SK-N-SH treated with all-trans-retinoic acid at 6 μM for 48 hours (cell line): ENCODE measurements around the gene ALDOA.

Experiments used
- ARNTL ChIP-seq: fragments of 450-650 bp; formaldehyde crosslinking; IDR thresholded peaks from 2 replicates; pipeline ENCODE4 v1.5.0; 2020; ENCODE audit warnings: low read depth, mild to moderate bottlenecking, moderate library complexity, borderline replicate concordance
- BACH2 ChIP-seq: fragments of 250-450 bp; sonication (Bioruptor Pico); IDR thresholded peaks from 2 replicates; pipeline ENCODE4 v1.9.0; 2021; ENCODE audit warnings: mild to moderate bottlenecking, borderline replicate concordance
- GLIS3 ChIP-seq: fragments of 250-450 bp; sonication (Bioruptor Pico); IDR thresholded peaks from 2 replicates; pipeline ENCODE4 v1.5.0; 2020; ENCODE audit warnings: mild to moderate bottlenecking, moderate library complexity
- ISL1 ChIP-seq: fragments of 250-450 bp; sonication (Bioruptor Pico); IDR thresholded peaks from 2 replicates; pipeline ENCODE4 v2.1.2; 2022; ENCODE audit warnings: mild to moderate bottlenecking, moderate library complexity
- RARB ChIP-seq: fragments of 250-450 bp; sonication (Bioruptor Pico); IDR thresholded peaks from 2 replicates; pipeline ENCODE4 v1.8.0; 2021; ENCODE audit warnings: mild to moderate bottlenecking, moderate library complexity
- ZFP3 ChIP-seq: fragments of 250-450 bp; sonication (Bioruptor Pico); IDR thresholded peaks from 2 replicates; pipeline ENCODE4 v1.5.0; 2020; ENCODE audit warnings: mild to moderate bottlenecking, moderate library complexity
- ZFP30 ChIP-seq: fragments of 450-650 bp; formaldehyde crosslinking; IDR thresholded peaks from 2 replicates; pipeline ENCODE4 v1.5.0; 2022; ENCODE audit warnings: mild to moderate bottlenecking, moderate library complexity
- ZNF565 ChIP-seq: fragments of 450-650 bp; formaldehyde crosslinking; conservative IDR thresholded peaks from 2 replicates; pipeline ENCODE4 v1.5.0; 2020; ENCODE audit warnings: low read depth, mild to moderate bottlenecking, moderate library complexity
- ZNF70 ChIP-seq: fragments of 450-650 bp; formaldehyde crosslinking; IDR thresholded peaks from 2 replicates; pipeline ENCODE4 v1.5.0; 2020; ENCODE audit warnings: mild to moderate bottlenecking, moderate library complexity
- ZNF8 ChIP-seq: fragments of 450-650 bp; formaldehyde crosslinking; IDR thresholded peaks from 2 replicates; pipeline ENCODE4 v1.5.0; 2020; ENCODE audit warnings: mild to moderate bottlenecking, moderate library complexity
- TF ChIP-seq, protein P1 (sequence below): fragments of 250-450 bp; sonication (Bioruptor Pico); IDR thresholded peaks from 2 replicates; pipeline ENCODE4 v1.5.1; 2021; ENCODE audit warnings: mild to moderate bottlenecking, moderate library complexity
- TF ChIP-seq, protein P2 (sequence below): fragments of 250-450 bp; sonication (Bioruptor Pico); IDR thresholded peaks from 2 replicates; pipeline ENCODE4 v1.8.0; 2020; ENCODE audit warnings: mild to moderate bottlenecking, moderate library complexity, borderline replicate concordance

- TF ChIP-seq RARB (no peak), ISL1 (CRISPR knock-in tag) (no peak), ZFP30 (no peak), ARNTL (no peak), ZNF565 (no peak), ZFP3 (CRISPR knock-in tag) (no peak), GLIS3 (CRISPR knock-in tag) (no peak), ZNF8 (CRISPR knock-in tag) (no peak), ZNF70 (CRISPR knock-in tag) (no peak), BACH2 (no peak)
- TF ChIP-seq, protein P1, sequence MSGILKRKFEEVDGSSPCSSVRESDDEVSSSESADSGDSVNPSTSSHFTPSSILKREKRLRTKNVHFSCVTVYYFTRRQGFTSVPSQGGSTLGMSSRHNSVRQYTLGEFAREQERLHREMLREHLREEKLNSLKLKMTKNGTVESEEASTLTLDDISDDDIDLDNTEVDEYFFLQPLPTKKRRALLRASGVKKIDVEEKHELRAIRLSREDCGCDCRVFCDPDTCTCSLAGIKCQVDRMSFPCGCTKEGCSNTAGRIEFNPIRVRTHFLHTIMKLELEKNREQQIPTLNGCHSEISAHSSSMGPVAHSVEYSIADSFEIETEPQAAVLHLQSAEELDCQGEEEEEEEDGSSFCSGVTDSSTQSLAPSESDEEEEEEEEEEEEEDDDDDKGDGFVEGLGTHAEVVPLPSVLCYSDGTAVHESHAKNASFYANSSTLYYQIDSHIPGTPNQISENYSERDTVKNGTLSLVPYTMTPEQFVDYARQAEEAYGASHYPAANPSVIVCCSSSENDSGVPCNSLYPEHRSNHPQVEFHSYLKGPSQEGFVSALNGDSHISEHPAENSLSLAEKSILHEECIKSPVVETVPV (CRISPR knock-in tag) = no peak
- TF ChIP-seq, protein P2, sequence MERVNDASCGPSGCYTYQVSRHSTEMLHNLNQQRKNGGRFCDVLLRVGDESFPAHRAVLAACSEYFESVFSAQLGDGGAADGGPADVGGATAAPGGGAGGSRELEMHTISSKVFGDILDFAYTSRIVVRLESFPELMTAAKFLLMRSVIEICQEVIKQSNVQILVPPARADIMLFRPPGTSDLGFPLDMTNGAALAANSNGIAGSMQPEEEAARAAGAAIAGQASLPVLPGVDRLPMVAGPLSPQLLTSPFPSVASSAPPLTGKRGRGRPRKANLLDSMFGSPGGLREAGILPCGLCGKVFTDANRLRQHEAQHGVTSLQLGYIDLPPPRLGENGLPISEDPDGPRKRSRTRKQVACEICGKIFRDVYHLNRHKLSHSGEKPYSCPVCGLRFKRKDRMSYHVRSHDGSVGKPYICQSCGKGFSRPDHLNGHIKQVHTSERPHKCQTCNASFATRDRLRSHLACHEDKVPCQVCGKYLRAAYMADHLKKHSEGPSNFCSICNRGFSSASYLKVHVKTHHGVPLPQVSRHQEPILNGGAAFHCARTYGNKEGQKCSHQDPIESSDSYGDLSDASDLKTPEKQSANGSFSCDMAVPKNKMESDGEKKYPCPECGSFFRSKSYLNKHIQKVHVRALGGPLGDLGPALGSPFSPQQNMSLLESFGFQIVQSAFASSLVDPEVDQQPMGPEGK (CRISPR knock-in tag) = no peak
Observed at GRCh38 chr16:30117768-30118167, 52.2 kb downstream of the ALDOA start.
